Endodermal cell (in vitro differentiated cells): ENCODE measurements around the gene RGS6. TPM values are rescaled to one million over a fixed set of nuclear protein-coding genes. Genes with fewer than 3 reads are reported as not detected.

Experiments used
- DNase-seq: peaks from one replicate; pipeline ENCODE4 v3.0.0-alpha.2; 2017
- H3K27ac ChIP-seq: 2 replicates; pipeline ENCODE4 v1.5.1; 2013; ENCODE audit warnings: mild to moderate bottlenecking, low read depth, low read length, moderate library complexity
- H3K27me3 ChIP-seq: 2 replicates; pipeline ENCODE4 v1.6.1; 2013; ENCODE audit warnings: mild to moderate bottlenecking, low read length, moderate library complexity; ENCODE audit not compliant: insufficient read depth, control insufficient read depth, poor library complexity, severe bottlenecking
- H3K36me3 ChIP-seq: 2 replicates; pipeline ENCODE4 v1.7.0; 2013; ENCODE audit warnings: mild to moderate bottlenecking, low read length, moderate library complexity; ENCODE audit not compliant: control insufficient read depth, insufficient read depth
- H3K4me1 ChIP-seq: one replicate; pipeline ENCODE4 v1.7.0; 2013; ENCODE audit warnings: low read length; ENCODE audit not compliant: control insufficient read depth, insufficient read depth
- H3K4me3 ChIP-seq: 2 replicates; pipeline ENCODE4 v1.5.1; 2013; ENCODE audit warnings: mild to moderate bottlenecking, low read length, moderate library complexity
- H3K9ac ChIP-seq: 2 replicates; pipeline ENCODE4 v1.6.1; 2013; ENCODE audit warnings: mild to moderate bottlenecking, low read length, moderate library complexity; ENCODE audit not compliant: poor library complexity, severe bottlenecking; ENCODE audit errors: extremely low read depth
- H3K9me3 ChIP-seq: 2 replicates; pipeline ENCODE4 v1.6.1; 2013; ENCODE audit warnings: mild to moderate bottlenecking, low read length, moderate library complexity; ENCODE audit not compliant: control insufficient read depth
- H3K27ac Mint-ChIP-seq: 2 replicates; pipeline ENCODE4 v1.8.0; 2020; ENCODE audit warnings: mixed read lengths
- H3K27me3 Mint-ChIP-seq: 2 replicates; pipeline ENCODE4 v1.8.0; 2021; ENCODE audit warnings: mild to moderate bottlenecking, mixed read lengths; ENCODE audit not compliant: insufficient read depth
- H3K36me3 Mint-ChIP-seq: 2 replicates; pipeline ENCODE4 v1.8.0; 2020; ENCODE audit warnings: low read depth, mixed read lengths
- H3K4me1 Mint-ChIP-seq: 2 replicates; pipeline ENCODE4 v1.8.0; 2020; ENCODE audit warnings: mixed read lengths
- H3K4me3 Mint-ChIP-seq: 2 replicates; pipeline ENCODE4 v1.8.0; 2020; ENCODE audit warnings: mild to moderate bottlenecking, moderate library complexity, mixed read lengths
- H3K9me3 Mint-ChIP-seq: 2 replicates; pipeline ENCODE4 v1.8.0; 2020; ENCODE audit warnings: mild to moderate bottlenecking, mixed read lengths
- WGBS, 2 experiments: methylation state at CpG; one replicate each; pipeline versions ENCODE4 v1.1.5 to v1.1.7; 2013; ENCODE audit warnings: missing lambda C conversion rate in 2 of 2, mixed read lengths in 1 of 2; ENCODE audit not compliant: insufficient coverage in 1 of 2, insufficient read length in 1 of 2; 5-methylcytosine and 5-hydroxymethylcytosine counted together
- total RNA-seq, 2 donors: library from RNA; stranded (reverse); fragmentation: NEBNext Ultra II Directional in 1 of 2; extraction: Animal tissue kit (Norgen Biotek cat#: 25700) in 1 of 2; gene quantifications; 2 replicates in 1 of 2; 3 replicates in 1 of 2; pipeline ENCODE4 v1.2.1, GENCODE V29; 2021
- TF ChIP-seq, protein P1 (sequence below): fragments of 200-600 bp; sonication (generic); conservative IDR thresholded peaks from 2 replicates; pipeline ENCODE4 v1.5.0; 2021; ENCODE audit warnings: antibody characterized with exemption, mild to moderate bottlenecking

The RGS6 gene
- total RNA-seq, 2 donors from 2014 or later = 10.1 to 16.3 TPM

DNA sequence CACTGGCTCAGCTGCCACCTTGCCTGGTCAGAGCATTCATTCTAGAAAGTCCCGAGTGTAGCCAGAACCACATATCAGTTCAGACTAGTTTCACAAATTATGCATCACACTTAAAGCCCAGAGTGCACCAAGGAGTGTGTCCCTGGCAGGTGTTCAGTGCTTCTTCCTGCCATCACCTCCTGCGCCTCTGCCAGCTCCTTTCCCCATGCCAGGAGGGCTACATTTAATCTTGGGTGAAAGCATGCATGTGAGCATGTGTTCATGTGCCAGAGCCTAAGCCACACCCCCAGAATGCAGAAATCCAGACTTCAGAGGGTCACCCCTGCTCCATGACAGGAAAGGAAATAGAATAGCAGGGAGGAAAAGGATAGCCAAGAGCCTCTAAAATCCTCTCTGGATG lies 580.1 kb downstream of the RGS6 start:
- H3K4me1 ChIP-seq = no peaks in the 10 kb centered on the region
- Mint-ChIP-seq H3K9me3 (no peaks in the 10 kb centered on the region), H3K27ac (no peak overlapping the region), H3K4me3 (no peak overlapping the region), H3K27me3 (no peaks in the 10 kb centered on the region), H3K4me1 (no peaks in the 10 kb centered on the region), H3K36me3 (no peaks in the 10 kb centered on the region)
- H3K27me3 ChIP-seq = peaks cover 6% of the 10 kb centered on the region
- TF ChIP-seq, protein P1, sequence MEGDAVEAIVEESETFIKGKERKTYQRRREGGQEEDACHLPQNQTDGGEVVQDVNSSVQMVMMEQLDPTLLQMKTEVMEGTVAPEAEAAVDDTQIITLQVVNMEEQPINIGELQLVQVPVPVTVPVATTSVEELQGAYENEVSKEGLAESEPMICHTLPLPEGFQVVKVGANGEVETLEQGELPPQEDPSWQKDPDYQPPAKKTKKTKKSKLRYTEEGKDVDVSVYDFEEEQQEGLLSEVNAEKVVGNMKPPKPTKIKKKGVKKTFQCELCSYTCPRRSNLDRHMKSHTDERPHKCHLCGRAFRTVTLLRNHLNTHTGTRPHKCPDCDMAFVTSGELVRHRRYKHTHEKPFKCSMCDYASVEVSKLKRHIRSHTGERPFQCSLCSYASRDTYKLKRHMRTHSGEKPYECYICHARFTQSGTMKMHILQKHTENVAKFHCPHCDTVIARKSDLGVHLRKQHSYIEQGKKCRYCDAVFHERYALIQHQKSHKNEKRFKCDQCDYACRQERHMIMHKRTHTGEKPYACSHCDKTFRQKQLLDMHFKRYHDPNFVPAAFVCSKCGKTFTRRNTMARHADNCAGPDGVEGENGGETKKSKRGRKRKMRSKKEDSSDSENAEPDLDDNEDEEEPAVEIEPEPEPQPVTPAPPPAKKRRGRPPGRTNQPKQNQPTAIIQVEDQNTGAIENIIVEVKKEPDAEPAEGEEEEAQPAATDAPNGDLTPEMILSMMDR = no peak
- DNase-seq = no peak
- no peaks in the 10 kb centered on the region for H3K36me3 ChIP-seq
- no peak overlapping the region for H3K9ac ChIP-seq
- 80 to 88% methylated on average over 1 to 2 of the region's 2 CpGs for WGBS, 2 experiments
- H3K9me3 ChIP-seq = no peaks in the 10 kb centered on the region
- no peak overlapping the region for H3K4me3 ChIP-seq
- H3K27ac ChIP-seq = no peak overlapping the region

DNA sequence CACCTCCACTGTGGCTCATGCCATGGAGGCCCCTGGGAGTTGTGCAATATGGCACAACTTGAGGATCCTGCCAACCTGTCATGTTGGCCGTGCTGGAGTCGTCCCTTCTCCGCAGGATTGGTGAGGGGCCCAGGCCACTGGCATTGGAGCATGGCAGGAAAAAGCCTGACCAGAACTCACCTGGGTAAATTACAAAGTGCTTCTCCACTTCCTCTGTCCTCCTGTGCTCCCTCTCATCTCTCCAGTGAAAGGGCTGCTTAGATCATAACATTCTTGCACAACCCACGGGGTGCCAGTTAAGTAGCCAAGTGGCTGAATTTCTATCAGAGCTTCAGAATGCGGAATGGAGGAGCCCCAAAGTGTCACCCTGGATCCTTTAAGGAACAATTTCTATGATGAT lies 580.7 kb downstream of the RGS6 start:
- TF ChIP-seq, protein P1 = no peak
- no peaks in the 10 kb centered on the region for H3K4me1 Mint-ChIP-seq

DNA sequence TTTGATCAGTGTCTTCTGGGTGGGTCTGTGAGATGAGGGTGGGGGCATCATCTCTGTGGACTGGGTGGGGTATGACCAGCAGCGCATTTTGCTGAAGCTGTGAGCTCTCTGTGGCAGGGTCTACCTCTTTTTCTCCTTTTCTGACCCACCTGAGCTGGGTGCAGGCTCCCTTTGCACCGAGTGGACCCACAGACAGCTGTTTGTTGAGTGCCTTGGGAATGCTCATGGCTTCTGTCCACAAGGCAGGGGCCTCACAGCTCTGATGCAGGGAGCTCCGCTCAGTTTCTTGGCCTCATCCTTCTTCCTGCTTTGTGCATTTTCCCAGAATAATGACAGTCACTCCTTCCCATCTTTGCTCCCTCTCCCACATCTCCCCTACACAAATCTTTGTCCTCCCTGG lies 581.1 kb downstream of the RGS6 start:
- H3K4me1 Mint-ChIP-seq = no peaks in the 10 kb centered on the region
- DNase-seq = no peak
- Histone ChIP-seq H3K4me3 (no peak overlapping the region), H3K27me3 (peaks cover 6% of the 10 kb centered on the region), H3K27ac (no peak overlapping the region), H3K9ac (no peak overlapping the region), H3K9me3 (no peaks in the 10 kb centered on the region), H3K36me3 (no peaks in the 10 kb centered on the region), H3K4me1 (no peaks in the 10 kb centered on the region)
- no peak overlapping the region for H3K4me3 Mint-ChIP-seq
- 87 to 93% methylated on average over 3 of the region's 3 CpGs for WGBS, 2 experiments
- TF ChIP-seq, protein P1 = no peak
- no peaks in the 10 kb centered on the region for H3K36me3 Mint-ChIP-seq
- H3K27ac Mint-ChIP-seq = no peak overlapping the region
- H3K27me3 Mint-ChIP-seq = no peaks in the 10 kb centered on the region
- no peaks in the 10 kb centered on the region for H3K9me3 Mint-ChIP-seq

More for the DNA sequence above, 580.7 kb downstream of the RGS6 start:
- H3K4me1 ChIP-seq = no peaks in the 10 kb centered on the region
- peaks cover 6% of the 10 kb centered on the region for H3K27me3 ChIP-seq
- Mint-ChIP-seq H3K4me3 (no peak overlapping the region), H3K27ac (no peak overlapping the region), H3K27me3 (no peaks in the 10 kb centered on the region), H3K9me3 (no peaks in the 10 kb centered on the region), H3K36me3 (no peaks in the 10 kb centered on the region)
- no peaks in the 10 kb centered on the region for H3K9me3 ChIP-seq
- no peak overlapping the region for H3K4me3 ChIP-seq
- no peak overlapping the region for H3K9ac ChIP-seq
- 87 to 91% methylated on average over 5 of the region's 5 CpGs for WGBS, 2 experiments
- H3K36me3 ChIP-seq = no peaks in the 10 kb centered on the region
- DNase-seq = no peak
- H3K27ac ChIP-seq = no peak overlapping the region
